ENCODE measurements around the gene GMDS. TPM values are rescaled to one million over a fixed set of nuclear protein-coding genes. Genes with fewer than 3 reads are reported as not detected.

The GMDS gene
- total RNA-seq, 1 donor from 2014 or later: 5.3 TPM

GRCh38 chr6:2119275-2119674, 126.1 kb downstream of the GMDS start:
- intact Hi-C loops (cut with DNase I): no loop called here
- DNase-seq (ENCODE audit: missing footprints) (no peak), ATAC-seq (no peak)

DNA sequence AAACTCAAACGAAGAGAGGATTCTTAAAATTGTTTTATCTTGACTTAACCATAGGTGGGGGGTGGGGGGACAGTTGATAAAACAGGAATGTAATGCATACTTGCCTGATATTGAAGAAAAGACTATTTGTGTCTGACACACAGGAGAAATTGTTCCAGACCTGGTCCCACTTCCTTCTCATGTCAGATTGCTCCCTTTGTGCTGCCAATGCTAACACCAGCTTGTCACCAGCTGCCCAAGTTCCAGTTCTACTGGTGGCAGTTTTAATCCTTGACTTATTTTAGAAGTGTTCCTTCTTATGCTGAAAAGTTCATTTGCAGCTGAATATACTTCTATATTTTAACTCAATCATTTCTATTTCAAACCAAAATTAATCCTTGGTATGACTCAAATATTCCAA, 127.3 kb downstream of the GMDS start:
- DNase-seq (ENCODE audit: missing footprints) (no peak), ATAC-seq (no peak)
- intact Hi-C loops (cut with DNase I): no loop called here

- intact Hi-C loops (cut with DNase I): no loop called here
- ATAC-seq: no peak
- no peak for DNase-seq (ENCODE audit: missing footprints)
Observed at GRCh38 chr6:2117447-2117846, 128.0 kb downstream of the GMDS start.

DNA sequence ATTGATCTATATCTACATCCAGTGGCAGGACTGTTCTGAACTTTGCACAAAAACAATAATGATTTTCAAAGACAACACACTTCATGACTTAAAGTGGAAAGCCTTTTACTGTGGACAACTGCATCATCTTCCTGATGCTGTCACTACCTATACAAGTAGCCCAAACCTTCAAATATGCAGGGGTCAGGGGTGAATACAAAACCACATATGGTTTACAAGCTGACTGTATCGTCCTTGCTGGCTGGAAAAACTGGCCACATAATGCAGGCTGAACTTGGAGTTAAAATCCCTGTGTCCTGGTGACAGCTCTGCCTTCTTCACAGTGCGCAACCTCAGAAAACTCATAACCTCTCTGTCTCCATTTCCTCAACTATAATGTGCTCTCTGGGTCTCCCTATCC, 128.9 kb downstream of the GMDS start:
- DNase-seq (ENCODE audit: missing footprints) (no peak), ATAC-seq (no peak)
- intact Hi-C loops (cut with DNase I): no loop called here

DNA sequence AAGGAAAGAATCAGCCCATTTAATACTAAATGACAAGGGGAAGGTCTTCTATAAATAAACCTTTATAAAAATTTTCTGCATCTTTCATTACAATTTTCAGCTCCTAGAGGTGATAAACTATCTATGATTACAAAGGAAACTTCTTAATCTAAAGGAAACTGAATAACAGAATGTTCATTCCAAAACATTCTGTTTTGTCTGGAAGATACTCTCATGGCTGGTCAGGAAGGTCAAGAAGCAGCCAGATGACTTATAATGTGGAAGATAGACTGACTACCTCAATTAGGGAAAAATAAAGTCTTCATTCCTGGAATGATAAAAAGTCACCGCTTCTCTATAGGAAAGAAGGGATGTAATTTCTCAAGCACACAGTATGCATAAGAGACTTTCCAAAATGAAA, 131.3 kb downstream of the GMDS start:
- ATAC-seq (no peak), DNase-seq (ENCODE audit: missing footprints) (no peak)
- intact Hi-C loops (cut with DNase I): no loop called here

DNA sequence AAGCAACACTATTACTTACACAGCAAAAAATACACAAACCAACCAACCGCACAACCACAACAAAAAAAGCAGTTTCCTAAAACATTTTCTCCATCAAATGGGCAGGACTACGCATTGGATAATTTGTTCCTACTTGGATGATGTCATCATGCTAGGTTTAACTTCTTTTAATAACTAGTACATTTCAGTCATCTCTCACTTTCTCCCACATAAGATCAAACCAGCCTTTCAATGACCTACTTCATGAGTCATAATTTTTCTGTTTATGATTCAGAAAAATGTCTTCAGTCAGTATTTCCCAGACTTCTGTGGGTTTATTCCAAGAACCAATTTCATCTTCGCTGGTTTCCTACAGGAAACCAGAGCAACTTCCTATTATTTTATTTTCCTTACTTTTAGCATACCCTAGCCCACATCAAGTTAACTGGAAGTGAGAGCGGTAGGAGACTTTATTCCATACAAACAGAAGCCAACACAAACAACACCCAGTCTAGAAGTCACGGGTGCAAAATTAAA, 134.2 kb downstream of the GMDS start:
- intact Hi-C loops (cut with DNase I): no loop called here
- ATAC-seq: no peak
- DNase-seq (ENCODE audit: missing footprints): no peak

DNA sequence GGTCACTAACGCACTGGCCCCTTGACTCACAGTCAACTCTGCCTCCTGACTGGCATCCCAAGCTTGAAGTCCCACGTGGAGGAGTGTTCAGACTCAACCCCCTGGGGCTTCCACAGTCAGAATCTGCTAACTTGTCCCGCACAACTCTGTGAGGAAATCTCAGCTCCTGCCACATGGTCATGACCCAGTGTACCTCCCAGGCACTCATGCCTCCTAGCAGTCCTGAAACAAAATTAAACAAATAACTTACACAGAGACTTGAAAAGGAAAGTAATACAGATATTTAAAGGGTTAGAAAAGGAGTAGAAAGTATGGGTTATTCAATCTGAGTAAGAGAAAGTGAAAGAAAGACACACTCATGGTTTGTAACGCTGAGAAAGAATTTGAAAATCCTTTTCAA, 134.9 kb downstream of the GMDS start:
- no peak for ATAC-seq
- DNase-seq (ENCODE audit: missing footprints): no peak
- intact Hi-C loops (cut with DNase I): no loop called here

DNA sequence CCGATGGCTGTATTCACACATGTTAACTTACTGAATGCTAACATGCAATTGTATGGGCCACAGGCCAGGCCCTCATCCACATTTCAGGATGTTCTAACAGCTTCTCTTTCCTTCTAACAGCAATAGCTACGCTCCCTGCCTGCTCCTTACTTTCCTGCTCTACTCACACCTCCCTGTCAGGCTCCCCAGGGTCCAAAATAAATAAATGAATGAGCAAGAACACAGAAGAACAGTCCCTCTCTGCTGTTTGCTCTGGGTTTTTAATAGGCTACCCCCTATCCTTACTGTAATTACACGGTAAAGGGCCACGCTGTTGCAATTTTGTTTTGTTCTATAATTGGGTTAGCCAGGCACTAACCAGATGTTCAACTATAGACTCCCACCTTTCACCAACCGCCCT, 135.6 kb downstream of the GMDS start:
- ATAC-seq (no peak), DNase-seq (ENCODE audit: missing footprints) (no peak)
- intact Hi-C loops (cut with DNase I): no loop called here

GRCh38 chr6:2108700-2109306, 136.6 kb downstream of the GMDS start:
- DNase-seq (ENCODE audit: missing footprints): no peak
- intact Hi-C loops (cut with DNase I): no loop called here
- ATAC-seq: no peak

GRCh38 chr6:2104524-2104880, 140.9 kb downstream of the GMDS start:
- no peak for DNase-seq (ENCODE audit: missing footprints)
- intact Hi-C loops (cut with DNase I): loop anchor here (1.0 to 2.0 kb wide), 2 partner anchors 495 to 500 kb away; partner anchors contain the start of gene FOXC1
- no peak for ATAC-seq

DNA sequence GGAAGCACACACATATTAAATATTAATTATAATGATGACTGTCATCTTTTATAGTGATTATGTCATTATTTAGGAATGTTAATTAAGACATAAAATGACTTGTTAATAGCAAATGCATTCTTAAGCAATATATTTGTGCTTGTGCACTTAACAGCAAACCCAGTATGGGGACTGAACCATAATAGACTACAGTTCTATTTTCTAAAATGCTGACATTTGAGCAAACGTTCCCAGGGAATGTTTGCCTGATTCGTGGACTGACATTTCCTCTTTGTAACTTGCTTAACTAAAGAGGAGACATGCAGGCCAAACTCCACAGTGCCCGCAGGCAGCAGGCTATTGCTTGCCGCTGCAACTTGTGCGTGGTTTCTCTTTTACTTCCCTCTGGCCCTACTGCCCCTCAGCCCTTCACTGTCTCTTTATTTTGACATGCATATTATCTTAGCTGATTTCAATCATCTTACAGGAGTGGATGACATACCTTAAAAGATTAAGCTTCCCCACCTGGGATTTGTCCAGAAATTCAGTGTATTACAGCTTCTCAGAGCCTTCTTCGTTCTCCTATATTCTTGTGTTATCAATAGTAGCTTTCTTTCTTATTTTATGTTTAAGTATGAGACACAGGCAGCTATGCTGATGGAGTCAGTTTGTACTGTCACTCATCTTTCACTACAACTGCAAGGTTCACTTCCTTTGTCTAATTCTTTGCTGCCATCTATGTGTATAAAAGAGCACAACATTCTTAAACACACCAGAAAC, 141.5 kb downstream of the GMDS start:
- intact Hi-C loops (cut with DNase I): loop anchor here (1.0 to 2.0 kb wide), 2 partner anchors 495 to 499 kb away; partner anchors contain the start of gene FOXC1
- ATAC-seq (no peak), DNase-seq (ENCODE audit: missing footprints) (peak; percentile 60)

DNA sequence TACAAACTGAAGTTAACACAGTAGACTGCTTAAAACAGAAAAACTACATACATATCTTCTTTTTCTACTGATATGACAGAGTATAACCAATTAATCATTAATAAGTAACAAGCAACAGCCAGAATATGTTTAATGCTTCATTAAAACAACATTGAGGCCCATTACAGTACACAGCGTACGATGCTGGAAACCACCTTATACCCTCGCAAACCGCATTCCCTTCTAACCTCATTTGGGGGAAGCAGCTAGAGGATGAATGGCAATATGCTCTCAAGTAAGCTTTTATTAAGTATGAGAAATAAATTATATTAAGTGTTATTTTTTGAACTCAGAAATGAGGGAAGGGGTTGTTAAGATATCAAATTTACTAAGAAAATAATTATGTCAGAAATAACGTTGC, 142.4 kb downstream of the GMDS start:
- intact Hi-C loops (cut with DNase I): no loop called here

DNA sequence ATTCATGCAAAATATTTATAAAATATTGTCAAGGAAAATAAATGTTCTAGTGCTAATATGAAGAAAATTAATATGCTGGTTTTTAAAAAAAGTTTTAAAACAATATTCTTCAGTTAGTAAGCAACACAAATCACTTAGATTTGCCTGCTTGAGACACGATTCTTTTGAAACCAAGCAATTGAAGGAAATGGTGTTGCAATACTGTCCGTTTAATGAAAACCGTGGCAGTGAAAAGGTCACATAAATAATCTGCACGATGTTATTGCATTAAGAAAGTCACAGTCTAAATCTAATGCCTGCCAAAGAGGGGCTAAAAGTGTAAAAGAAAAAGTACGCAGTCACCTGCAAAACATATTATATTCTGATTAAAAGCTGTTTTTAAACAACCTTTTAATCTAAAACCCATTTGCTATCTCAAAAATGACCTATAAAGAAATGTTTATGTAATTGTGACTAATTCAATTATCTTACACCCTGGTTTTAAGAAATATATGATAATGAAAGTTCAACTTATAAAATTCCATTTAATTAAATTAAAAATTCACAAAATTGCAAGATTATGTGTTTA, 143.0 kb downstream of the GMDS start:
- intact Hi-C loops (cut with DNase I): no loop called here
- DNase-seq (ENCODE audit: missing footprints): no peak
- ATAC-seq: no peak

More for the DNA sequence above, 142.4 kb downstream of the GMDS start:
- DNase-seq (ENCODE audit: missing footprints) (no peak), ATAC-seq (no peak)

DNA sequence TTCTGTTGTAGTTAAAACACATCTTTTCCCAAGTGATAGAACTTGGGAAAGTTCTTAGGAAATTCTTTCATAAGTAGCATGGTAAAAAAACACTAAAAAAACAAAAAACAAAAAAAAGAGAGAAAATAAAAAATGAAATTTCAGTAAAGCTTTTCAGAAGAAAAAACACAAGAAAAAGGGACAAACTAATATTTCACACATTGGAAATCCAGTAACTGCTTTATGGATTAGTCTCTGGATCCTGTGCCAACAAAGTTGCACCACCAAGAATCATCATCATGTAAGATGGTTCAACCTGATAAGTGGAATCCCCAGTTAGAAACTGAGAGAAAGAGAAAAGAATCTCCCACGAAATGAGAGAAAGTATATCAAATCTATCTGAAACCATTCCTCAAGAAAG, 144.2 kb downstream of the GMDS start:
- no peak for DNase-seq (ENCODE audit: missing footprints)
- no peak for ATAC-seq
- intact Hi-C loops (cut with DNase I): no loop called here

DNA sequence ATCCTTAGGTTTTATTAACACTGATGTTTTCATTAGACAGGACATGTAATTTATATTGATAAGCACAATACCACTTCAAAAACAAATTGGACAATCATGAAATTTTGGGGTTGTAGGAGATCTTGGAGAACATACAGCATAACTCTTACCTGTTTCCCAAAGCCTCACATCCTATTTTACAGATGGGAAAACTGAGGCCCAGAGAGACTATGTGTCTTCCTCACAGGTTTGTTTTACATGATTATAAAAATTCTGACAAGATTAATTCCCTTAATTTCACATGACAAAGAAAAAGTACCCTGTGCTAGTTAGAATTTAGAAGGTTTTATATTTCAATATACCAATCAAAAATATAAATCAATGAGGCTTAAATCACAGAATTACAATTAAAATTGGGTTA, 145.5 kb downstream of the GMDS start:
- ATAC-seq: no peak
- no peak for DNase-seq (ENCODE audit: missing footprints)
- intact Hi-C loops (cut with DNase I): no loop called here

DNA sequence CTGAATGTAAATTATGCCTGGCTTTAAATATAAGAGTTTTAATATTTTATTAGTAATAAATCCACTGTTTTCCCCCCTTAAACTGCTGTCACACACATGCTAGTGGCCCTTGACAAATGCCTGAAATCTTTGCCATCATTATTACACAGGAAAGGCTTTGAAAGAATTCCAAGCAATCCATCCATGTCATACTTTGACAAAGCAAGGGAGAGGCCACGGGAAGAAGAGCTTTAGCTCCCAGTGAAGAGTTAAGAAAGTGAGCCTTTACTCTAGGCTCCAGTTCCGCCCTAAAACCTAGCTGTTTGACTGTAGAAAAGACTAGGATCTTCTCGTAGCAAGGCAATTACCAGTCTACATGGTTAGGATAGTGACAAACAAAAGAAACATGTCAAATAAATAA, 147.9 kb downstream of the GMDS start:
- ATAC-seq (no peak), DNase-seq (ENCODE audit: missing footprints) (no peak)
- intact Hi-C loops (cut with DNase I): no loop called here

GRCh38 chr6:2094642-2095041, 150.8 kb downstream of the GMDS start:
- intact Hi-C loops (cut with DNase I): no loop called here
- ATAC-seq (no peak), DNase-seq (ENCODE audit: missing footprints) (no peak)

DNA sequence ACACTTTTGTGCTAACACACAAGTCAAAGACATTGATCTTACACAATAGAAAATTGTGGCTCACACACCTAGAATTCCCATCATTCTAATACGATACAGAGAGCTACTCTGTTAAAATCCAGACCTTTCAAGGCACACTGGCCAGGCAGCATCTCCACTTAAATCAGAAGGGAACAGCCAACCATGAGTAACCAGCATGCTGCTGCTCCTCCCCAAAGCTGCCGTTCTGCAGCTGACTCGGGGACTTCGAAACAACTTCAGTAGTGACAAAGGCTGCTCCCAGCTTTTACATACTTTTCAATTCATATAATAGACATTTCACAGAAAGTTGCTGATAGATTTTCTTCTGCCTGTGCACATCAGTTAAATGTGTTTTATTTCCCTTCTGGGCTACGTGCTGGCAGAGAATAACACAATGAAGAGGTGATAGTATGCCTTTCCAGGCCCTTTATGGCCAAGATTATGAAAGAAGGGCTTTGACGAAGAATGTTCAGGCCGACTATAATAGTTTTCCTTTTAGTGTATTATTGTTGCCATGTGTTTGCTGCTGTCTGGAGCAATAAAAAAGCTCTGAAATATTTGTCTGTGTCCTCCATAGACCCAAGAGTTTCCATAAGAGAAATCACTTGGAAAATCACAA, 159.0 kb downstream of the GMDS start:
- intact Hi-C loops (cut with DNase I): no loop called here
- no peak for DNase-seq (ENCODE audit: missing footprints)
- no peak for ATAC-seq

- DNase-seq (ENCODE audit: missing footprints): no peak
- no peak for ATAC-seq
- intact Hi-C loops (cut with DNase I): no loop called here
Observed at GRCh38 chr6:2085657-2086056, 159.7 kb downstream of the GMDS start.

Data from Right ventricle myocardium inferior (tissue), 1 donor.